K562 (cell line): ENCODE measurements around the gene CEP131. TPM values are rescaled to one million over a fixed set of nuclear protein-coding genes. Genes with fewer than 3 reads are reported as not detected.

Experiments used
- ATAC-seq: fragments of 200-7000 bp; cut with Tn5 transposase; 3 replicates; pipeline ENCODE4 v1.9.1; 2020; ENCODE audit warnings: moderate library complexity
- BruUV-seq: library from RNA; stranded (reverse); fragments of 400-500 nt; replicated peaks from 2 replicates; lab custom pipeline; 2021; lab: Mats Ljungman, UMichigan
- CTCF ChIA-PET: fragments of 300-600 bp; formaldehyde crosslinking; extraction: SDS; loops from one replicate; lab custom pipeline; 2021; ENCODE audit warnings: low intra/inter-chr PET ratio; lab: Yijun Ruan, JAX
- POLR2A ChIA-PET: fragments of 300-600, 350-650 bp; sonication (Branson Sonifier 250); formaldehyde crosslinking; extraction: SDS; loops from one replicate; lab custom pipeline; 2021; ENCODE audit warnings: antibody characterized with exemption, inconsistent platforms; lab: Yijun Ruan, JAX
- DNase-seq, 4 experiments: peaks; one replicate each; pipeline versions ENCODE4 v3.0.0 to v3.0.0-alpha.2; 2011 to 2018; ENCODE audit warnings: low spot score in 3 of 4, mixed read lengths in 3 of 4; ENCODE audit errors: extremely low read depth in 1 of 4
- FAIRE-seq: peaks from 2 replicates; lab custom pipeline; 2011; peaks lifted over from hg19 to GRCh38; lab: Jason Lieb, UNC
- H2AFZ ChIP-seq: 2 replicates; pipeline ENCODE4 v1.6.0; 2011; ENCODE audit warnings: low read depth, low read length, control low read depth, inconsistent platforms
- H3K27ac ChIP-seq: fragments of 200-600 bp; 3 replicates; pipeline ENCODE4 v1.8.0; 2011; ENCODE audit warnings: low read depth, mild to moderate bottlenecking, control low read depth, inconsistent platforms, low read length, moderate library complexity, mixed read lengths; ENCODE audit errors: extremely low read depth
- H3K27me3 ChIP-seq, 2 experiments: fragments of 300-600 bp in 1 of 2; 2 replicates in 1 of 2; 3 replicates in 1 of 2; pipeline versions ENCODE4 v1.6.0 to v1.8.0; 2011; ENCODE audit warnings: inconsistent platforms in 2 of 2, low read length in 2 of 2, mild to moderate bottlenecking in 1 of 2, mixed read lengths in 1 of 2, moderate library complexity in 1 of 2; ENCODE audit not compliant: control insufficient read depth in 2 of 2, insufficient read depth in 2 of 2
- H3K36me3 ChIP-seq: fragments of 300-600 bp; 3 replicates; pipeline ENCODE4 v1.8.0; 2011; ENCODE audit warnings: mild to moderate bottlenecking, low read length, inconsistent platforms; ENCODE audit not compliant: control insufficient read depth, insufficient read depth
- H3K4me1 ChIP-seq, 2 experiments: fragments of 200-600 bp in 1 of 2; replicated peaks in 1 of 2; 2 replicates in 1 of 2; 3 replicates in 1 of 2; pipeline versions ENCODE4 v1.5.1 to v1.8.0; 2011; ENCODE audit warnings: inconsistent platforms in 2 of 2, low read length in 2 of 2, mild to moderate bottlenecking in 1 of 2, mixed read lengths in 1 of 2, moderate library complexity in 1 of 2; ENCODE audit not compliant: control insufficient read depth in 2 of 2, insufficient read depth in 2 of 2
- H3K4me2 ChIP-seq: 2 replicates; pipeline ENCODE4 v1.6.1; 2011; ENCODE audit warnings: low read length, control low read depth, inconsistent platforms, mixed read lengths; ENCODE audit not compliant: insufficient read depth
- H3K4me3 ChIP-seq: fragments of 200-600 bp; sonication (generic), shearing (Covaris generic); 2 replicates; pipeline ENCODE4 v1.5.1; 2016; ENCODE audit warnings: control low read depth, inconsistent platforms
- H3K79me2 ChIP-seq: fragments of 200-600 bp; 3 replicates; pipeline ENCODE4 v1.8.0; 2011; ENCODE audit warnings: low read length, inconsistent platforms; ENCODE audit not compliant: control insufficient read depth, insufficient read depth
- H3K9ac ChIP-seq, 2 experiments: 2 replicates each; pipeline versions ENCODE4 v1.6.0 to v1.6.1; 2011; ENCODE audit warnings: low read depth in 2 of 2, low read length in 2 of 2, control low read depth in 1 of 2, inconsistent platforms in 1 of 2, mild to moderate bottlenecking in 1 of 2, mixed read lengths in 1 of 2; ENCODE audit not compliant: insufficient read depth in 1 of 2
- H3K9me1 ChIP-seq: one replicate; pipeline ENCODE4 v1.6.0; 2011; ENCODE audit warnings: inconsistent platforms, mild to moderate bottlenecking, low read length, moderate library complexity; ENCODE audit not compliant: control insufficient read depth, insufficient read depth
- H3K9me3 ChIP-seq: replicated peaks from 2 replicates; pipeline ENCODE4 v1.5.1; 2011; ENCODE audit warnings: low read depth, low read length, inconsistent platforms; ENCODE audit not compliant: control insufficient read depth, insufficient read depth
- H4K20me1 ChIP-seq: replicated peaks from 2 replicates; pipeline ENCODE4 v1.6.1; 2011; ENCODE audit warnings: low read length, inconsistent platforms, mixed read lengths; ENCODE audit not compliant: control insufficient read depth, insufficient read depth
- CBX8 ChIP-seq: fragments of 200-600 bp; sonication (generic); IDR thresholded peaks from 2 replicates; pipeline ENCODE4 v1.6.1; 2012; ENCODE audit warnings: borderline replicate concordance, mixed run types, low read depth, mild to moderate bottlenecking, moderate library complexity, mixed read lengths, low read length, control low read depth, inconsistent platforms; ENCODE audit not compliant: poor library complexity, severe bottlenecking; ENCODE audit errors: extremely low read depth
- HOXB6 ChIP-seq: fragments of 250-450 bp; sonication (Bioruptor Pico); IDR thresholded peaks from 2 replicates; pipeline ENCODE4 v1.5.1; 2022; ENCODE audit warnings: mild to moderate bottlenecking, borderline replicate concordance
- PPARD ChIP-seq: fragments of 250-450 bp; sonication (Bioruptor Pico); IDR thresholded peaks from 2 replicates; pipeline ENCODE4 v1.8.0; 2022; ENCODE audit warnings: inconsistent platforms, mild to moderate bottlenecking, moderate library complexity
- ZNF121 ChIP-seq: sonication (generic); formaldehyde crosslinking; conservative IDR thresholded peaks from 2 replicates; pipeline ENCODE4 v1.8.0; 2022; ENCODE audit warnings: missing genetic modification reagents
- ZNF282 ChIP-seq: sonication (generic); formaldehyde crosslinking; IDR thresholded peaks from 2 replicates; pipeline ENCODE4 v1.8.1; 2023; ENCODE audit warnings: missing genetic modification reagents
- ZNF347 ChIP-seq: fragments of 450-650 bp; formaldehyde crosslinking; IDR thresholded peaks from 2 replicates; pipeline ENCODE4 v1.4.0; 2020; ENCODE audit warnings: low read depth, mild to moderate bottlenecking, moderate library complexity
- ZNF444 ChIP-seq: fragments of 250-450 bp; sonication (Bioruptor Pico); IDR thresholded peaks from 2 replicates; pipeline ENCODE4 v1.4.0; 2020; ENCODE audit warnings: mild to moderate bottlenecking, moderate library complexity
- WGBS: fragments of 100-300 bp; shearing (Covaris generic); methylation state at CpG from one replicate; pipeline ENCODE4 v1.1.6; 2016; ENCODE audit warnings: low coverage, mixed read lengths; ENCODE audit not compliant: insufficient coverage; ENCODE audit errors: missing lambda C conversion rate; 5-methylcytosine and 5-hydroxymethylcytosine counted together
- in situ Hi-C: fragments of 300-500 bp; cut with MboI; formaldehyde crosslinking; loops from 4 replicates; pipeline ENCODE4 v1.15.0; 2018; ENCODE audit warnings: inconsistent platforms, mixed read lengths
- intact Hi-C: fragments of 100-400 bp; cut with micrococcal nuclease; formaldehyde crosslinking; loops from 2 replicates; pipeline ENCODE4 v1.14.2; 2022
- polyA plus RNA-seq, 8 experiments: library from polyadenylated mRNA; depleted of rRNA in 4 of 8; stranded (reverse) in 5 of 8; unstranded in 3 of 8; fragments of >200 nt; fragmentation: Nextera tagmentation in 2 of 8; fragmentation: Illumina TruSeq in 1 of 8; extraction: Ambion mirVana in 2 of 8; extraction: Trizol in 1 of 8; gene quantifications; 2 replicates each; pipeline versions ENCODE4 v1.2.1 to v1.2.3, GENCODE V29; 2011 to 2014; ENCODE audit warnings: inconsistent platforms in 1 of 8, missing spikeins in 1 of 8
- total RNA-seq, 7 experiments: library from RNA; depleted of rRNA in 6 of 7; stranded (reverse); fragments of >200 nt in 6 of 7; fragmentation: Illumina TruSeq in 2 of 7; extraction: Trizol in 2 of 7; gene quantifications; 2 replicates each; pipeline versions ENCODE4 v1.2.1 to v1.2.3, GENCODE V29; 2011 to 2021; ENCODE audit warnings: low replicate concordance in 1 of 7
- TF ChIP-seq, protein P1 (sequence below): fragments of 450-650 bp; IDR thresholded peaks from 2 replicates; pipeline ENCODE4 v1.6.1; 2016; ENCODE audit warnings: borderline replicate concordance
- TF ChIP-seq, protein P2 (sequence below), 2 experiments: fragments of 200-800 bp in 1 of 2; sonication (Bioruptor generic) in 1 of 2; sonication (generic) in 1 of 2; formaldehyde crosslinking in 1 of 2; IDR thresholded peaks in 1 of 2; conservative IDR thresholded peaks in 1 of 2; 2 replicates each; pipeline versions ENCODE4 v1.5.0 to v1.6.1; 2016 to 2020; ENCODE audit warnings: missing compliant biosample characterization in 1 of 2, missing genetic modification characterization in 1 of 2, missing genetic modification reagents in 1 of 2
- TF ChIP-seq, protein P3 (sequence below): fragments of 250-450 bp; sonication (Bioruptor Pico); IDR thresholded peaks from 2 replicates; pipeline ENCODE4 v1.8.0; 2021; ENCODE audit warnings: mild to moderate bottlenecking, moderate library complexity
- TF ChIP-seq, protein P4 (sequence below): fragments of 250-450 bp; sonication (Bioruptor Pico); IDR thresholded peaks from 2 replicates; pipeline ENCODE4 v1.9.0; 2021; ENCODE audit warnings: mild to moderate bottlenecking, inconsistent platforms

CEP131 gene
- total and polyA plus RNA-seq, 9 of the 15 experiments (the other 6 are each of a cell fraction or from before 2014, with no cell fraction given), result 0.24 to 21.2 (median 2.3) TPM

DNA sequence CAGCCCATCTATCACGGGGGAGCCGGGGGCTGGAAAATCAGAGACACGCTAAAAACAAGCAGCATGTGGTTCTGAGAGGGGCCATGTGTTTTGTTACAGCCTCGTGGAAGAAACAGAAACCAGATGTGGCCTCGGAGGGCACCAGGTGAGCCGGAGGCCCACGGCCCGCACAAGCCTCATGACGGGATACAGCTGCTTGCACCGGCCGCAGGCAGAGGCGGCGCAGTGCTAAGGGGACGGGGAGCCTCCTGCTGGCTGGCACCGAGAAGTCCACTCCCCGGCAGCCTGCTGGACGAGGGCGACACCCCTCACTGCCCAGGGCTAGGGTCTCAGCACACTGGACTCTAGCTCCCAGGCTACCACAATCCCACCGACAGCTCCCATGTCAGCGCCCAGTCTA, 35.5 kb upstream of the CEP131 start (continued):
- TF ChIP-seq, protein P1, sequence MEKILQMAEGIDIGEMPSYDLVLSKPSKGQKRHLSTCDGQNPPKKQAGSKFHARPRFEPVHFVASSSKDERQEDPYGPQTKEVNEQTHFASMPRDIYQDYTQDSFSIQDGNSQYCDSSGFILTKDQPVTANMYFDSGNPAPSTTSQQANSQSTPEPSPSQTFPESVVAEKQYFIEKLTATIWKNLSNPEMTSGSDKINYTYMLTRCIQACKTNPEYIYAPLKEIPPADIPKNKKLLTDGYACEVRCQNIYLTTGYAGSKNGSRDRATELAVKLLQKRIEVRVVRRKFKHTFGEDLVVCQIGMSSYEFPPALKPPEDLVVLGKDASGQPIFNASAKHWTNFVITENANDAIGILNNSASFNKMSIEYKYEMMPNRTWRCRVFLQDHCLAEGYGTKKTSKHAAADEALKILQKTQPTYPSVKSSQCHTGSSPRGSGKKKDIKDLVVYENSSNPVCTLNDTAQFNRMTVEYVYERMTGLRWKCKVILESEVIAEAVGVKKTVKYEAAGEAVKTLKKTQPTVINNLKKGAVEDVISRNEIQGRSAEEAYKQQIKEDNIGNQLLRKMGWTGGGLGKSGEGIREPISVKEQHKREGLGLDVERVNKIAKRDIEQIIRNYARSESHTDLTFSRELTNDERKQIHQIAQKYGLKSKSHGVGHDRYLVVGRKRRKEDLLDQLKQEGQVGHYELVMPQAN, result no peak
- TF ChIP-seq, all 486 proteins: peak for 1

DNA sequence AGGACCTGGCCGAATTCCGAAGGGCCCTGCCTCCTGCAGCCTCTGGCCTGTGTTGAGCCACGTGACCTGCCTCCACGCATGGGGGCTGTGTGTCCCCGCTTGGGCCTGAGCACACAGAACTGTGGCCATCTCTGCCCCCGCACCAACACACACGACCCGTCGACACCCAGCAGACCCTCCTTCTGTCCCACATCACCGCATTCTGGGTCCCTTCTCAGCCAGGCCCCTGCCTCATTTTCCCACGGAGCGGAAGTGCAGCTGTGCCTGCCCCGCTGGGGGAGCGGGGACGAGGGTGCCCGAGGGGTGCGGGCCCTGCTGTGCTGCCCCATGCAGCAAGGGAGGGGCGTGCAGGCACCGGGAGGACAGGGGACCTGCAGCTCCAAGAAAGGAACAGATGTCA, 34.8 kb upstream of the CEP131 start:
- DNase-seq (no peak), ATAC-seq (no peak), FAIRE-seq (no peak)
- TF ChIP-seq ZNF444 (CRISPR knock-in tag) (no peak), ZNF347 (CRISPR knock-in tag) (no peak), ZNF121 (no peak), CBX8 (no peak), PPARD (no peak), HOXB6 (CRISPR knock-in tag) (no peak), ZNF282 (CRISPR knock-in tag) (no peak)
- TF ChIP-seq, protein P2, sequence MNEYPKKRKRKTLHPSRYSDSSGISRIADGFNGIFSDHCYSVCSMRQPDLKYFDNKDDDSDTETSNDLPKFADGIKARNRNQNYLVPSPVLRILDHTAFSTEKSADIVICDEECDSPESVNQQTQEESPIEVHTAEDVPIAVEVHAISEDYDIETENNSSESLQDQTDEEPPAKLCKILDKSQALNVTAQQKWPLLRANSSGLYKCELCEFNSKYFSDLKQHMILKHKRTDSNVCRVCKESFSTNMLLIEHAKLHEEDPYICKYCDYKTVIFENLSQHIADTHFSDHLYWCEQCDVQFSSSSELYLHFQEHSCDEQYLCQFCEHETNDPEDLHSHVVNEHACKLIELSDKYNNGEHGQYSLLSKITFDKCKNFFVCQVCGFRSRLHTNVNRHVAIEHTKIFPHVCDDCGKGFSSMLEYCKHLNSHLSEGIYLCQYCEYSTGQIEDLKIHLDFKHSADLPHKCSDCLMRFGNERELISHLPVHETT (CRISPR knock-in tag; conservative IDR thresholded peaks at IDR 0.05 in 1 of 2, IDR thresholded peaks at IDR 0.05 in 1 of 2), result no peak
- TF ChIP-seq, protein P3, sequence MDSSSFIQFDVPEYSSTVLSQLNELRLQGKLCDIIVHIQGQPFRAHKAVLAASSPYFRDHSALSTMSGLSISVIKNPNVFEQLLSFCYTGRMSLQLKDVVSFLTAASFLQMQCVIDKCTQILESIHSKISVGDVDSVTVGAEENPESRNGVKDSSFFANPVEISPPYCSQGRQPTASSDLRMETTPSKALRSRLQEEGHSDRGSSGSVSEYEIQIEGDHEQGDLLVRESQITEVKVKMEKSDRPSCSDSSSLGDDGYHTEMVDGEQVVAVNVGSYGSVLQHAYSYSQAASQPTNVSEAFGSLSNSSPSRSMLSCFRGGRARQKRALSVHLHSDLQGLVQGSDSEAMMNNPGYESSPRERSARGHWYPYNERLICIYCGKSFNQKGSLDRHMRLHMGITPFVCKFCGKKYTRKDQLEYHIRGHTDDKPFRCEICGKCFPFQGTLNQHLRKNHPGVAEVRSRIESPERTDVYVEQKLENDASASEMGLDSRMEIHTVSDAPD, result no peak
- TF ChIP-seq, protein P4, sequence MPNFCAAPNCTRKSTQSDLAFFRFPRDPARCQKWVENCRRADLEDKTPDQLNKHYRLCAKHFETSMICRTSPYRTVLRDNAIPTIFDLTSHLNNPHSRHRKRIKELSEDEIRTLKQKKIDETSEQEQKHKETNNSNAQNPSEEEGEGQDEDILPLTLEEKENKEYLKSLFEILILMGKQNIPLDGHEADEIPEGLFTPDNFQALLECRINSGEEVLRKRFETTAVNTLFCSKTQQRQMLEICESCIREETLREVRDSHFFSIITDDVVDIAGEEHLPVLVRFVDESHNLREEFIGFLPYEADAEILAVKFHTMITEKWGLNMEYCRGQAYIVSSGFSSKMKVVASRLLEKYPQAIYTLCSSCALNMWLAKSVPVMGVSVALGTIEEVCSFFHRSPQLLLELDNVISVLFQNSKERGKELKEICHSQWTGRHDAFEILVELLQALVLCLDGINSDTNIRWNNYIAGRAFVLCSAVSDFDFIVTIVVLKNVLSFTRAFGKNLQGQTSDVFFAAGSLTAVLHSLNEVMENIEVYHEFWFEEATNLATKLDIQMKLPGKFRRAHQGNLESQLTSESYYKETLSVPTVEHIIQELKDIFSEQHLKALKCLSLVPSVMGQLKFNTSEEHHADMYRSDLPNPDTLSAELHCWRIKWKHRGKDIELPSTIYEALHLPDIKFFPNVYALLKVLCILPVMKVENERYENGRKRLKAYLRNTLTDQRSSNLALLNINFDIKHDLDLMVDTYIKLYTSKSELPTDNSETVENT (CRISPR knock-in tag), result no peak
- no peak overlapping the region; a peak in 1 of 4 replicates for H3K9ac ChIP-seq
- H3K27me3 ChIP-seq, result no peaks in the 10 kb centered on the region
- WGBS, result 88% methylated on average over 18 of the region's 19 CpGs
- no peak overlapping the region for H3K4me2 ChIP-seq
- CTCF ChIA-PET, result no interaction called here
- BruUV-seq, result no TSS peak
- H4K20me1 ChIP-seq, result no peaks in the 10 kb centered on the region; the same call in 1 of the 2 replicates
- H3K27ac ChIP-seq, result no peak overlapping the region
- peaks cover 44% of the 10 kb centered on the region; the same call in 2 of the 3 replicates for H3K36me3 ChIP-seq
- in situ Hi-C loops, result no loop called here
- intact Hi-C loops, result no loop called here
- POLR2A ChIA-PET, result interaction anchor here (1.0 kb wide), 1 partner anchor 38 kb away, joined by 3 read pairs; the partner anchor contains the start of gene SLC38A10
- H3K79me2 ChIP-seq, result no peaks in the 10 kb centered on the region
- no peak overlapping the region for H3K4me3 ChIP-seq
- no peaks in the 10 kb centered on the region for H3K9me3 ChIP-seq
- H3K9me1 ChIP-seq, result no peaks in the 10 kb centered on the region
- H2AFZ ChIP-seq, result no peak overlapping the region
- H3K4me1 ChIP-seq, result peaks cover 0 to 45% of the 10 kb centered on the region in 2 experiments; a peak in 2 of 5 replicates
